Activated CD8-positive, alpha-beta memory T cell treated with anti-CD3 and anti-CD28 coated beads for 36 hours (primary cell): ENCODE results near the gene BOD1L1. TPM values are rescaled to one million over a fixed set of nuclear protein-coding genes. Genes with fewer than 3 reads are reported as not detected.

Experiments used
- CTCF ChIA-PET: fragments of 350-600 bp; sonication (Branson Sonifier 250); formaldehyde crosslinking; loops from one replicate; lab custom pipeline; 2021; ENCODE audit warnings: antibody characterized with exemption; lab: Charles Lee
- POLR2A ChIA-PET: fragments of 350-600 bp; sonication (Branson Sonifier 250); formaldehyde crosslinking; loops from one replicate; lab custom pipeline; 2021; ENCODE audit warnings: antibody characterized with exemption; lab: Charles Lee
- total RNA-seq, 2 experiments: library from RNA; stranded (reverse); gene quantifications; one replicate each; pipeline ENCODE4 v1.2.3, GENCODE V29; 2021

BOD1L1 gene
- total RNA-seq, 2 experiments from 2014 or later, result 32.7 to 33.3 TPM

DNA sequence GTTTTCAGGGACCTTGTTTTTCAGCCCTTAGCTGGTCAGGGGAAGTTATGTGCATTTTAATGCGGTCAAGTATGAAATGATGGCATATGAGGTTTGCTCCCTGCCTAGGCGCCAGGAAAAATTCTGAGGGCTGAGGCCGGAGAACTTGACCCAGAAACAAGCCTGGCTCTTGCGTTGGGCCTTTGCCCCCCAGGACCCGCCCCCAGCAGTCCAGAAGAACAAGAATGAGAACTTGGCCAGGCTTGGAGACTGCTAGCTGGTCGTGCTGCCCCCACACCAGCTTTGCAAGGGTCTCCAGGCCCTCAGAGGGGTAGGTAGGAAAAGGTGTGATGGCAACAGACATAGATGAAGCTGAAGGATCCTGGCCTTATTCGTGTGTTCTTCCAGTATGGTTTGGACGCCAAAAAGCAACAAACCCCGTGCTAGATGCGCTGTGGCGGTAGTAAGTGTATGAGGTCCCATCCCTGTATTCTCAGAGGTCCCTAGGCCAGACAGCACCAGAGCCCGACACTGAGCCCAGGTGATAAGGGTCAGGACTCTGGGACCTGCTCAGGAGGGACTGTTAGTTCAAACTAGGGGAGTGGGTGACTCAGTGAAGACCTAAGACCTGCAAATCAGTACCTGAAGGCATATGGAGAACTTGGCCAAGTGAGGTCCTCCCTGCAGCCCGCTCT, 93.7 kb downstream of the BOD1L1 start:
- ChIA-PET CTCF (interaction anchor here (1.0 to 1.6 kb wide), 2 partner anchors 13 to 15 kb away, joined by 3 read pairs; no protein-coding TSS in a partner anchor), POLR2A (no interaction called here)

DNA sequence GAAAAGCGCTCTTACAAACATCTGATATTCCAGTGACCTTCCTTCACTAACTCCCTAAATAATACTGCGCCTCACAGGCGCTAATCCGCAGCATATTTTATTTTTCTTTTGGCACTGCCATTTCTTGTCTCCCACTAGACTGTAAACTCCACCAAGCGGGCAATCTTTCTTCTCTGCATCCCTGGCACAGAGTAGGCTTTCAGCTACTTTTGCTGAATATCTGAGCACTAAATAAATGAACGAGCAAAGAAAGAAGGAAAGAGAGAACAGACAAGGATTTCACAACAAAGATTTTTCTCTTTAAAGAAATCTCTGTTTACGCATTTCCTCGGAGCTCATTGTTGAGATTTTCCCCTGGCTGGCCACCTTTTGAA, 95.9 kb downstream of the BOD1L1 start:
- POLR2A ChIA-PET, result no interaction called here
- CTCF ChIA-PET, result no interaction called here

DNA sequence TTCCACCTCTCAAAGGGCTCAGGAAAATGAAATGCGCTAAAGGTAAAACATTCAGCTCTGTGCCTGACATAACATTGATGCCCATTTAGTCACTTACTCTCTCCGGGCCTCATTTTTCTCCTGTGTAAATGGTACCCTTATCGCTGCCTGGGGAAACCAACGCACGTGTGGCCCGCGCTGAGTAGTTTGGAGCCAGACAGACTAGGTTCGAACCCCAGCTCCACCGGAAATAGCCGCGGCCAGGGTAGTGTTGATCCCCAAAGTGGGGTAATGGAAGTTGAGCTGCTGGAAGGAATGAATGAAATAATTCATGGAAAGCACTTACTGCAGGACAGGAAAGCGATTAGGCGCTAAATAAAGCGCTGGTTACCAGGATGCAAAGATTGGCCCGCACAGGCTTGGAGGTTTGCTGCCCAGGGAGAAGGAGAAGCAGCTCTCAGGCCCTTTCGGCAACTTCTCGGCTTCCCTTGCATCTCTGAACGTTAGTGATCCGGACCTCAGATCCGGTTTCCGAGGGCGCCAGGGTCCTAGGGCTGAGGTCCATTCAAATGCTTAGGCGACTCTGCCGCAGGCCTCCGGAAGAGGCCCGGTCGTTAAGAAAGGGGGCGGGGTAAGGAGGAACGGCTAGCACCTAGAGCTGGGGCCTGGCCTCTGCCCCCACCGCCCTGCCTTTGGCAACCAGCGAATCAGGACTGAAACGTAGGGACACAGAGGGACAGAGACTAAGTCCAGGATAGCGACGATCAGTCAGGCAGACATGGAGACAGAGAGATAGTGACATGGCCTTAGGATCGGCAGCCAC, 96.5 kb downstream of the BOD1L1 start:
- POLR2A ChIA-PET, result no interaction called here
- CTCF ChIA-PET, result interaction anchor here (1.2 kb wide), 1 partner anchor 17 kb away, joined by 4 read pairs; no protein-coding TSS in a partner anchor

DNA sequence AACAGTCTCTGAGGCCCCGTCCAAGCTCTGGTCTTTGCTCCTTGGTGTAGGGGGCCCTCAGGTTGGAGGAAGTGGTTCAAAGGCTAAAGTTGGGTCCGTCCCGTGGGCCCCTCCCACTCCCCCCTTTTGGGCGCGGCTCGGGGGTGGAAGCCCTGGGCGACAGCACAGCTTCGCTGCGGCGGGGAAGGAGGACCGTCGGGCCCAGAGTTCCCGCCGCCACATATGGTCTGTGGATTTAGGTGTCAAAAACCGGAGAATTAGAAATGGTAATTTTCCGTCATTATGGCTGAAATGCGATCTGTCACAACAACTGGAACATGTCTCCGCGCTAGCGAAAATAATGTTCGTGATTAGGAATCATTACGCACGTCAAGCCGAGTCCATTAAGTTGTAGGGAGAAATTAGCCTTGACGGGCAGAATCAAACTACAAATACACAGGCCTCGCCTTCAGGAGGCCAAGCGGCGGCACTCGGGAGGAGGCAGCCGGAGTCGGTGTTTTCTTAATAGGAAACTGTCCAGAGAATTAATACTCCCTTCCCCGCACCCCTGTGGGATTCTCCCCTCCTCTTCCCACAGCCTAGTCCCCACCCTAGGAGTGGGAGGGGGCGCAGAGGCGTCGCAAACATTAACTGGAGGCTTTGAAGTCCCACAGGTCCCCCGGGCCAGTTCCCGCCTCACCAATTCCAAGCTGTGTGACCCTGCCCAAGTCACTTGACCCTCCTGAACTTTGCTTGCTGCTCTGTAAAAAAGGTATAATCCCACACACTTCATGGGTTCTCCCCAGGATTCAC, 98.2 kb downstream of the BOD1L1 start:
- CTCF ChIA-PET, result no interaction called here

DNA sequence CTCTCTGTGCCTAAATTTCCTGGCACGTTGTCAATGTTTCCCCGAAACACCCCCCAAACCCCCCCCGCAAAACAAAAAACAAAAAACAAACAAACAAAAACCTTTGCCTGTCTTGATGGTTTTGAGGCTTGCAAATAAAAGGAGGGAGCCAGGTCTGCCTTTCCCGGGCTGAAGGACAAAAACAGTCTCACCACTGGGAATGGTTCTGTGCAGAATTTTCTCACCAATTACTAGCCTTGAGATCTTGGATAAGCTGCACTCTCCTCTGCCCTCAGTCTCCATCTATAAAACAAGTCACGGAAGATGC, 98.8 kb downstream of the BOD1L1 start:
- CTCF ChIA-PET, result no interaction called here
- POLR2A ChIA-PET, result no interaction called here

More for the DNA sequence above, 98.2 kb downstream of the BOD1L1 start:
- POLR2A ChIA-PET, result no interaction called here

DNA sequence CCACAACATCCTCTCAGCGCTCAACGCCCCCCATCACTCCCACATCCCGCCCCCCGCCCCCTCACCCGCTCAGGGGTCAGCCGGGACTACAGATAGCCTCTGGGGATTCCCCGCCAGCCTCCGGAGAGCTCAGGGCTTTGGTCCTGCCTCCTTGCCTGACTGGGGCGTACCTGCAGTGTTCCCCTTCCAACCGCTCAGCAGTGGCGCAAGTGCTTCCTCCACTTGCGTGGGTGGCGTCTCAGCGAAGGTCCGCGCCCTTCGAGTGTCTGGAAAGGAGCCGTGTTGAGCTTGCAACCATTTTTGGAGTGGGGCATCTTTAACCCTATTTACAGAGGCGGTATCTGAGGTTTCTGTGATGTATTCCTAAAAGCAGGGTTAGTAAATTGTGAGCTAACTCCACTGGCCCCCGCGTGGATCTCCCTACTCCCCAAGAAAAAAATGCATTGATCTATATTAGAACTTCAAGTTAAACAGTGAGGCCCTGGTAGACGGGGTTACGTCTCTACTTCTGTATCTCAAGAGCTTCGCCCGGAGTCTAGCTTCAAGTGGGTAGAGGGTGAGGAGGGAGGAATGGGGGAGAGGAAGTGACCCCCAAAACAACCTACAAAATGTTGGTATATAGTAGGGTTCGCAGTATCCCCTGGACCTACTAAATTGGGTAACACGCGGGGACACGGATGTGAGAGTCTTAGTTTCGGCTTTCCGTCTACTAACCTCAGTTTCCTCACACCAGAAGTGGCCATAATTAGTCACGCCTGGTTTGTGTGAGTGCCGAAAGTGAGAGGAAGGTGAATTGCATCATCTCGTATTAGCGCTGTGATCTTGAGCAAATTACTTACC, 99.3 kb downstream of the BOD1L1 start:
- POLR2A ChIA-PET, result no interaction called here
- CTCF ChIA-PET, result interaction anchor here (0.8 kb wide), 1 partner anchor 13 kb away, joined by 3 read pairs; no protein-coding TSS in a partner anchor

DNA sequence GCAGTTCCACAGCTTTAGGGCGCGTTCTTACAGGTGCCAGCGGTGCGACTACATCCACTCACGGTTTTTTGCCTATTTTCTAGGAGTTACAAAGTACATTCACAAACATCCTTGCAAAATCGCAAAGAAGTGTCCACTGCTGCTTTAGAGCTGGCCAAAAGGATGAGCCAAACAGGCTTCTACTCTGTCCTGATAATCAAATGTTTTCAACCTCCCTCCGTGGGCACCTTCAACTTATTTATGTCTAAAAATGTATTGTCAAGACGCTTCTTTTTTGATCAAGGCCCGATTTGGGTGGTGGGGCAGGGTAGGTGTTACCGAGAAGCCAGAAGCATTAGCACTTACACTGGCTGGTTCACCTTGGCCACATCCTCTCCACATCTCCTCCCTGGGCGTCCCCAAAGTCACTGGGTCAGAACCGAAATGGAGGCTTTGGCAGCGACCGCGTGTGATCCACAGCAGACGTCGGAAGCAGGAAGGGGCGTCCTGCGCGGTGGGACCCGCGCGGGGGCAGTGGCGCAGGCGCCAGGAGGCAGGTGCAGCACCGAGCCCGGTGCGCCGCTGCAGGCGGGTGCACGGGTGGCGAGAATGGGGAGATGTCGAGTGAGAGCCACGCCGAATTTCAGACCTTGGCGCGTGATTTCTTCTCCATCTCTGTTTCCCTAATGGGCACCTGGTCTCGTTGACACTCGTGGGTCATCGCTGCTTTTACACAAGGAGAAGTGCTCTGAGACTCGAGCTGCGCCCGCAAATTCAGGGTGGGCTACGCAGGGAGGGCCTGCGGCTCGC, 100.1 kb downstream of the BOD1L1 start:
- ChIA-PET POLR2A (no interaction called here), CTCF (interaction anchor here (0.8 to 1.6 kb wide), 2 partner anchors 14 to 21 kb away, joined by 3 to 4 read pairs; no protein-coding TSS in a partner anchor)

DNA sequence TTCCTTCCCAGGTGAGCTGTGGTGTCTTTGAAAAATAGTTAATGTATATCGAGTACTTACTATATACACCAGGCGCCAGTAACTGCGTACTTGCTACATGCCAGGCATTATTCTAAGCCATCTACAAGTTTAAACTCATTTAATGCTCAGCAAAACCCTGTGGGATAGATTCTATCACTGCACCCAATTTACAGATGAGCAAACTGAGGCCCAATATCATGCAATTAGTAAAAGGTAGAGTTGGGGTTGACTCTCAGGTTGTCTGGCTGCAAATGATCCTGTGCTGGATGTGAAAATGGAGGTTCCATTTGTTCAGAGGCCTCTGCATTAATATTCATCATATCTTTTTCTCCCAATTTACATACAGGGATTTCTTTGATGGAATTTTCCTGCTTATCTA, 100.9 kb downstream of the BOD1L1 start:
- POLR2A ChIA-PET, result interaction anchor here (1.1 kb wide), 1 partner anchor 21 kb away, joined by 4 read pairs; no protein-coding TSS in a partner anchor
- CTCF ChIA-PET, result interaction anchor here (1.6 kb wide), 1 partner anchor 22 kb away, joined by 4 read pairs; no protein-coding TSS in a partner anchor

DNA sequence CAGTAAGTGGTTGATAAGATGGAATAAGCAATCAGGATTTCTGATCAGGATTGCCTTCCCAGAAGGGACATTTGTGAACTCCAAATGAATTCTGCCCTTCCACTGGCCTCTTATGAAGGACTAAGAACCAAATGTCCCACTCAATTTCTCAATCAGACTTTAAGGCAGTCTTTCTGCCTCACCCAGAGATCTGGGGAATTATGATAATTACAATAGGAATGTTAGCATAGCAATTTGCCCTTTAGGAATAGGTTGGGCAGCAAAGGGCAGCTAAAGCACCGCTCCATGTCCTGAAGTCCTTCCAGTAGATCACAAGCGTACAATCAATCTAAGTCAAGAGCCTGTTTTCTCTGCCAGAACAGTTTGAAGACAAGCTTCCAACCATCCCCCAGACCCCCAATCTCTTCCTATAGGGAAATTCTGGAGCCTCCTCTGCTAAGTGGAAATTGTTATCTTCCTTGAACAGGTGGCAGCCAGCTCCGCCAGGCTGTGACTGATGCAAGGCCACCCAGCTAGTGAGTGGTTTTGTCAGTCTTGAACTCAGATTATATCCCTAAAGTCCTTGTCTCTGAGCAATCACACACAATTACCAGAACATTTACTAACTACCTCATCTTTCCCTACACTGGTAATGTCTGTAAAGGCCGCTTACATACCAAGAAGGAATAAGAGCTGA, 101.8 kb downstream of the BOD1L1 start:
- CTCF ChIA-PET, result interaction anchor here (1.6 kb wide), 1 partner anchor 23 kb away, joined by 4 read pairs; no protein-coding TSS in a partner anchor
- POLR2A ChIA-PET, result interaction anchor here (1.1 kb wide), 1 partner anchor 22 kb away, joined by 4 read pairs; no protein-coding TSS in a partner anchor

DNA sequence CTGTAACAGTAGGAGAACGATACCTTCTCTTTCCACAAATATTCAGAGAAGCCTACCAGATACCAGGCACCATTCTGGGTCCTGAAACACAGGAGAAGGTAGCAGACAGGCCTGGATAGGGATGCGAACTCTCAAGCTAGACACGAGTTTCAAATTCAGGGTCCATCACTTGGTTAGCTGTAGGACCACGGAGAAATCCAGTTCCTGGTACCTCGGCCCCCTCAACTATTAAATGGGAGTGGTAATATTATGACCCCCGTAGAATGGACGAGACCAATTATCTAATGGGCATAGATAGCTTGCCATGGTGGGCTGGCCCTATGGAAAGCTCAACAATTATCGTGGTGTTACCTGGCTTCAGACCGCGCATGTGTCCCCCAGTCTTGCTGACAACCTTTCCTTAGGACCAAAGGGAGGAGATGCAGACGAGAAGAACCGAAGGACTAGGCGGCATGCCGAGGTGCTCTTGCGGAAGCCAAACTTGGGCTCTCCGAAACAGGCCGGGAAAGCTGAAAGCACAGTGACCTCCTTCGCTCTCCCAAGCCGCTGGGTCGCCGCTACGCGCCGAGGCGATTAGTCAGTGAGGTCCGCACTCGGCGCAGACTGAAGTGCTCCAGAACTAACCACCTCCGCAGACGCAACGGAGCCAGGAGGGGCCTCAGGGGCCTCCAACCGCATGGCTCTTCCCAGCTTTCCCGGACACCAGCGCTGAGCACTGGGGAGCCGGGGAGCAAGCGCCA, 102.9 kb downstream of the BOD1L1 start:
- POLR2A ChIA-PET, result no interaction called here
- CTCF ChIA-PET, result interaction anchor here (0.6 kb wide), 1 partner anchor 131 kb away, joined by 4 read pairs; no protein-coding TSS in a partner anchor

DNA sequence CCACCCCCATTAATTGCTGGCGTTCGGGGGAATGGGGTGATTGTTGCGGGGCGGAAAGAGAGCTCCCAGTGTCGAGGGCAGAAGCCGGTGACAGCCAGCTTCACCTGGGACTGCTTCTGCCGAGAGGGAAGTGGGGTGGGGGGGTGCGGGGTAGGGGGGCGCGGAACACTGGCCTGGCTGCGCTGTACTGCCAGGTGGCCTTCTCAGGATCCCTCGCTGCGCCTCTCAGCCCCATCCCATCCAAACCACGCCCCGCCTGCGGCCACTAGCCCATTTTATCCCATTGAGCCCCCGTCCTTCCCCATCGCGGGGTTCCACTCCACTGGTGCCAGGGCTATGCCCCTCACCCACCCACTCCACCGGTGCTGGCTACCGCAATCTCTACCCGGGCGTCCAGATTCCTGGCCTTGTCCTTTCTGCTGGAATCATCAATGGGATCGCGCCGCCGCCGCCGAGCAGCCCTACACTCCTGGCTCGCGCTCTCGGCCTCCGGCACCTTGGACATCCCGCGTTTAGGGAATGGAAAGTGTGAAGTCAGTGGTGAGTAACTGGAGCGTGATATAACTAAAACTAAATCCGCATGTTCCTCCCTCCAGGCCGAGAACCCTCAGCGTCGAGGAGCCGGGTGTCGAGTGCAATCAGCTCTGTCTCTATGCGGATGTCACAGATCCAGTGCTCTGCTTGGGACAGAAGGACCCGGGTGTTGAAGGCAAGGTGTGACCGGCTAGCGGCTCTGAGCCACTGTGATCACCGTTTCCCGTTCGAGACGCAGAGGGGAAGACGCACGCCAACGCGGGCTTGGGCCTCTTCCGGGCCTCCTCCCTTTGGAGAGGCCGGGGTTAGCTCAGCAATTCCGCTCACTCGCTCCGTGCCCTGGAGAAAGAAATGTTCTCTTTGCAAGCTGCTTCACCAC, 103.7 kb downstream of the BOD1L1 start:
- POLR2A ChIA-PET, result no interaction called here

DNA sequence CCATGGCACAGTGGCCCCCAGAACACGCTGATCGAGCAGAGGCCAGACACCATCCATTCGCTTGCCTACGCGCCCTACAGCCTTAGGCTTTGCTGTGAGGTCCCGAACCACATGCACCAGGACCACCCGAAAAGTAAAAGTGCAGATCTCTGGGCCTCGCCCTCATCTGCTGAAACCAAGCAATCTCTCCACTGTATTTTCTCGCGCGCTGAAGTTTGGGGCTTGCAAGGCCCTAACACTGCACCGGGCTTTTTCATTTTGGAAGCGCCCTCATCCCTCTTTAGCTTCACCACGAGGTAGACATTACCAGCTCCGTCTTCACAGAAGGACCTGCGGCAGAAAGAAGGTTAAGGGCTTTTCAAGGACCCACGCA, 104.4 kb downstream of the BOD1L1 start:
- ChIA-PET POLR2A (no interaction called here), CTCF (no interaction called here)

More for the DNA sequence above, 103.7 kb downstream of the BOD1L1 start:
- CTCF ChIA-PET, result interaction anchor here (0.6 kb wide), 1 partner anchor 130 kb away, joined by 4 read pairs; no protein-coding TSS in a partner anchor

DNA sequence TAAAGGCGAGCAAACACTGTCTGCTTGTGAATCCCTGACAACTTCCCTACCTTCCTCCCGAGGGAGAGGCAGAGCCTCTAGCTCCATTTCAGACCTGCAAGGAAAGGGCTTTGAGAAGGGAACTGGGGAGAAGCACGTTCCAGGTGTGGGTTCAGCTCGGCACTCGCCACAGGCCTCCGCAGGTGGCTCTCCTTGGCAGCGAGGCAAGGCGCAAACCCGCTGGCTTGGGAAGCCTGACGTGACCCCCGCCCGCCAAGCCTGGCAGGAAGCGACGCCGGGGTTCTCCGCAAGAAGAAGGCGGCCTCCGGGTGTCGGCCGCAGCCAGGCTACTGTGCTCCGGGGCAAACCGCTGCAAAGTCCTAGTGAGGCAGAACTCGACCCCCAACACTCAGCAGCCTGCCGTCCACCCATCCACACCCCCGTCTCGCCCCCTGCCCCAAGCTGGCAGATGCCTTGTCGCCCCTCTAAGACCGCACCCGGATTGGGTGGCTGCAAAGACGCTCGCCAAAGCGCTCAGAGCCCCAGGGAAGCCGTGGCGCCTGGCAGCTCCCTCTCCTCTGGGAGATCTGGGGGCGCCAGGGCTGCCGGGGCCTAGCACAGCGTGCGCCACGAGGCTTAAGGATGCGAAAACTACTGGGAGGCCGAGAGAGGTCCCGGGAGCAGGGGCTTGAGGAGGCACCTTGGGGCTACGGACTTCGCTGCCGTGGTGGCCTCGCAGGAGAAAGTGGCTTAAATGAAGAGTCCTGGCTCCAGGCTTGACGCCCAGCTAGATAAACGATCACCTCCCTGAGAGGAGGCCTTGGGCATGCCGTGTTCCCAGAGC, 105.0 kb downstream of the BOD1L1 start:
- CTCF ChIA-PET, result interaction anchor here (1.0 kb wide), 1 partner anchor 19 kb away, joined by 3 read pairs; no protein-coding TSS in a partner anchor
- POLR2A ChIA-PET, result no interaction called here

DNA sequence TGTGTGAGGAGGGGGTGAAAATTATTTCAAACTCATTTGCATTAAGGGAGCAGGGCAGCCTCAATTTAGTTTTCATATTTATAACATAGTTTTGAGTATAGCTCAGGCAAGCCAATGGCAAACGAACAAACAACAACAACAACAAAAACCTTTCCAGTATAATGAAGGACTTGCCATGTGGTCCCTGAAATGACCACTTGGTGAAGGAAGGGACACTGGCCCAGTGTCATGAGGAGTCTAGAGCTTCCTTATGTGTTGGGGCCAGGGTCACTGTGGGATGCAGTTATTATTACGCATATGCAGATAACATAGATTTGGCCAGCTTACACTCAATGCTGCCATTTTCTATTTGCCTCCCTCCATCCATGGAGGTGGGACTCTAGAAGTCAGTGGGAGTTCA, 106.5 kb downstream of the BOD1L1 start:
- POLR2A ChIA-PET, result no interaction called here
- CTCF ChIA-PET, result interaction anchor here (1.0 to 1.4 kb wide), 2 partner anchors 13 to 20 kb away, joined by 3 read pairs; no protein-coding TSS in a partner anchor
